Activated CD4-positive, CD25-positive, alpha-beta regulatory T cell treated with anti-CD3 and anti-CD28 coated beads, Interleukin-2, amount 50 U/mL, for 24 hours (primary cell): Measurements from ENCODE around the gene NDEL1.

Experiments used
- ATAC-seq, 2 donors: fragments of 150-1000 bp; cut with Tn5 transposase; one replicate each; pipeline ENCODE4 v1.10.0; 2021; ENCODE audit warnings: mild to moderate bottlenecking in 1 of 2, moderate library complexity in 1 of 2

The NDEL1 gene

DNA sequence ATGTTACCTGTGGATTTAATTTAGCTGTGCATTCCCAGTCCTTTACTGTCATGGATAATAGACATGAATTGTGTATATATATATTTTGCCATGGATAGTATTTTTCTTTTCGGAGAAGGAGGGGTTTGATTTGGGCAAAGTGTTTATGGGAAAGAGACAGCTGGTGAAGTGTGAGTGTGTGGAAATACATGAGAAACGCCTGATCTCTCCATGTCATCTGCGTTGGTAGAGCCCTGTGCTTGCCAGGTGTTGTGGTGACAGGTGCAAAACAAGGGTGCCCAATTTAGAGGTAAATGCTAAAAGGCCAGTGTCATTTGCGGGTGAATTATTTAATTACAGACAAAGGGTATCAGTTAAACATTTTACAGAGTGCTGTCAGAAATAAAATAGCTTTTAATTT is 23.4 kb downstream of the NDEL1 start:
- ATAC-seq: no peak

GRCh38 chr17:8459831-8460230 is 24.1 kb downstream of the NDEL1 start:
- ATAC-seq: no peak

- ATAC-seq: no peak
These were observed 26.9 kb downstream of the NDEL1 start for GRCh38 chr17:8462564-8462963.

DNA sequence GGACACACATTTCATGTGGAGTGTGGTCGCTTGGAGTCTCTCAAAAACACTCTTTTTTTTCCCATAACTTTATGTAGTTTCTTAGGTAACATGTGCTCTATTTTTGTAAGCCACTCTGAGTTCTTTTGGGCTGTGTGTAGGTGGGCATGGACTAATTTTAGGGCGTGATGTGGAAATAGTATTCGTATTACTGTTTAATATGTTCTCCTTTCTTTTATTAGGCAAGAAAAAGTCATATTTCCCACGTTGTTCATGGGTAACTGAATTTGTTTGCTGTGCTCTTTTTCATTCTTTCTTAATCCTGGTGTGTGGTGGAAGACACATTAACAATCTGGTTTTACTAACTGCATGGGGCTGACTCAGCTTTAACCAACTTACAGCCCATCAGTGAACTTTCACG is 27.4 kb downstream of the NDEL1 start:
- ATAC-seq: no peak

GRCh38 chr17:8464941-8465340 is 29.3 kb downstream of the NDEL1 start:
- ATAC-seq: no peak

DNA sequence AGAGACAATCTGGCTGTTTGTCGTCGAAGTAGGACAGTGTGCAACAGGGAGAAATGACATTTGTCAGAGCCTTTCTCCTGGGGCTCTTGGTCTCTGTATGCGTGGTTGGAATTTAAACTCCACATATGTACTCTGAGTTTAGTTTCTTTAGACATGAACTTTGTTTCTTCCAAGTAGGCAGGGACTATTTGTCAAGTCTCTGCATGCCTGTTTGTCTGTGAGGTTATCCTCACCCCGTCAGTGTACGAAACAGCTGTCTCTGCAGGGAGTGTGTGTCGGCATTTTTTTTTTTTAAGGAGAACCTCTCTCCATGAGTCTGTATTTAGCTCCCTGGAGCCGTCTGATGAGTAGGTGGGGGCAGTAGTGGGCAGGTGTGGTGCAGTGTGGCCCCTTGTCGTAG is 29.7 kb downstream of the NDEL1 start:
- ATAC-seq: no peak

DNA sequence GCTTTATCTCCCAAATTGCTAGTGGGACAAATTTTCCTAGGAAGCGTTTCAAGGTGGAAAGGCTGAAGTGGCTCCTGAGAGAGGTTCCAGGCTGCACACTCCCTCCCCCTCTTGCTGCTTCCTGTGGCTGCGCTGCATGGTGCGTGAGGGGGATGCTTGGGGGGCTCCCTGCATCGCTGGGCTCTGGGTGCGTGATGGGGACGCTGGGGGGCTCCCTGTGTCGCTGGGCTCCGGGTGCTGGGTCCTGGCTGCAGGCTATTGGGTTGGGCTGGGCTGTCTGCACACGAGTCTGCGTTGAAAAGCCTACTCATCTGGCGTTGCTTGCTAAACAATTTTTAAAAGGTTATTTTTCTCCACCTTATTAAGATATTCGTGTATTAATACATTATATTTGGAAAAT is 30.1 kb downstream of the NDEL1 start:
- no peak for ATAC-seq

GRCh38 chr17:8466456-8466855 is 30.8 kb downstream of the NDEL1 start:
- ATAC-seq: no peak

DNA sequence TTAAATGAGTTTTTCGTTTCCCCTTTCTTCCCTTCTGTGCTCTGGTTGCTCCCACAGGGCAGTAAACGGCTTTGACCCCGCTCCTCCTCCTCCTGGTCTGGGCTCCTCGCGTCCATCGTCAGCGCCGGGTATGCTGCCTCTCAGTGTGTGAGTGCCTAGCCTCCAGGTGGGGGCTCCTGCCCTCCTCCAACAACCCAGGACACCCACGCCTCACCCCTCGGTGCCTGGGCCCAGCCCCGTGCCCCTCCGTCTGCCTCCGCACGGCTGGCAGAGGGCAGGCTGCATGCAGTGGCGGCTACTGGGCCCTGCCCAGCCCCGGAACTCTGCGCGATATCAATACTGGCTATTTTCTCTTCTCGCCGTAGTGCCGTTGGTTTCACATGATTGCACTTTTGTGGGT is 31.2 kb downstream of the NDEL1 start:
- ATAC-seq: no peak

- ATAC-seq: no peak
These were observed 31.8 kb downstream of the NDEL1 start for GRCh38 chr17:8467527-8467926.

DNA sequence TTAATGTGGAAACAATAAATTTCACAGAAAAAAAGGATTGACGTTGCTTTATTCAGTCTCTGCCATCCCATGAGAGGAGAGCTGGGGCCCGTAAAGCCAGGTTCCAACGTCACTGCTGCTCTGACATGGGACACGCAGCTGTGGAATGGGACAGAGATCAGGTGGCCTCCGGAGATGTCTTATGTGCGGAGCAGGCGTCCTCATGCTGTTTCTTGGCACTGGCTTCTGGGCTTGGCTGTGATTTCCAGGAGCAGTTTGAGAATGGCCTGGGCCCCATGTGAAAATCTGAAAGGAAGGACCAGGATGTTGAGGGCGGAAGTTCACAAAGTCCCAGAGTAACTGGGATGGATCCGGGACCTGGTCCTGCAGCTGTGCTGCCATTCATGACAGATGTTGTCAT is 32.4 kb downstream of the NDEL1 start:
- no peak for ATAC-seq

- ATAC-seq: no peak
These were observed 33.3 kb downstream of the NDEL1 start for GRCh38 chr17:8468980-8469379.

GRCh38 chr17:8469964-8470363 is 34.3 kb downstream of the NDEL1 start:
- ATAC-seq: no peak

GRCh38 chr17:8470447-8471047 is 34.9 kb downstream of the NDEL1 start:
- no peak for ATAC-seq

- no peak for ATAC-seq
These were observed 37.0 kb downstream of the NDEL1 start for GRCh38 chr17:8472663-8473062.

DNA sequence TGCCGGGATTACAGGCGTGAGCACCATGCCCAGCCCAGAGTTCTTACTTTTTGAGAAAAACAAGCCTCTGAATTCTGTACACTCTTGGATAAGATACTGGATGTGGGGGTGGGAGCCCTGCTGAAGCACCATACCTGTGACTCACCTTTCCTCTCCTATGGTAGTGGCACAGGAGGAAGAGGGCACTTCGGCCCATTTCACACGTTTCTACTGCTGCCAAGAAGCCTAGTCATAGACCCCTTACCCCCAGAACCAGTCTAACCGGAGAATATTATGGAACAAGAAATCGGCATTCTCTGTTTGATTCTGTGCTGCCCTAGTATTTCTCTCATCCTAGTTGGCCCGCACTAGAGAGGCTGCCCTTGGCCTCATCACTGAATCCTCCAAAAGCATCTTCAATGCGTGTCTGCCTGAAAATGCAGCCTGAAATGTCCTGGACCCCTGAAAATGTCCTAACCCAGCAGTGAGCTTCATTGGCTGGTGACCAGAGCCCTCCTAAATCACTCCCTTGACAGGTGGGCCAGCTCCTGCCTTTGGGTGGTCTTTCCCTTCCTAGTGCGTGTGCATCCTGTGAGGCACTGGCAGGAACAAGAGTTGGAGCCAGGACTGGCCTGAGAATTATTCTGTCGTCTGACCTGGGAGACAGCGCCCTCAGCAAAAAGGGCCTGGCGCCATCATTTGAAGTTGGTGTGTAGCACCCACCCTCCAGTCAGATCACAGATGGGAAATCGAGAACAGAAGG is 37.9 kb downstream of the NDEL1 start:
- no peak for ATAC-seq

- no peak for ATAC-seq
These were observed 39.1 kb downstream of the NDEL1 start for GRCh38 chr17:8474826-8475225.

DNA sequence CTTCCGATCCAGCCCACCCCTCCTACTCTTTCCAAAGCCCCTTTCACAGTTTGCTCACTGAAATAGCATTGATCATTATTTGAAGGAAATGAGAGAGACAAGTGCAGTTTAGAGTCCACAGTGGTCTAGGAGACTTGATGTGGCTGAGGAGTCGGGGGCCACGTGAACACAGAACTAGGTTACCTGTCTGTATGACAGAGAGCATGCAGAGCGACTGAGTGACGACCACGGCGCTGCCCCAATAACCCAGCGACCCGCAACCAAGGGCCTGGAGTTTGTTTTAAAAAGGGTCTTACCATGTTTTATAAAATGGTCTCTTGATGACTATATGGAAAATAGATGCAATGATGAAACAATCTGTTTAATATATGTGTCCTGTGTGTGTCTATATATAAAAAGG is 39.5 kb downstream of the NDEL1 start:
- ATAC-seq: no peak

- no peak for ATAC-seq
These were observed 40.1 kb downstream of the NDEL1 start for GRCh38 chr17:8475781-8476180.

- ATAC-seq: no peak
These were observed 41.1 kb downstream of the NDEL1 start for GRCh38 chr17:8476741-8477140.

- ATAC-seq: no peak
These were observed 41.5 kb downstream of the NDEL1 start for GRCh38 chr17:8477171-8477570.

DNA sequence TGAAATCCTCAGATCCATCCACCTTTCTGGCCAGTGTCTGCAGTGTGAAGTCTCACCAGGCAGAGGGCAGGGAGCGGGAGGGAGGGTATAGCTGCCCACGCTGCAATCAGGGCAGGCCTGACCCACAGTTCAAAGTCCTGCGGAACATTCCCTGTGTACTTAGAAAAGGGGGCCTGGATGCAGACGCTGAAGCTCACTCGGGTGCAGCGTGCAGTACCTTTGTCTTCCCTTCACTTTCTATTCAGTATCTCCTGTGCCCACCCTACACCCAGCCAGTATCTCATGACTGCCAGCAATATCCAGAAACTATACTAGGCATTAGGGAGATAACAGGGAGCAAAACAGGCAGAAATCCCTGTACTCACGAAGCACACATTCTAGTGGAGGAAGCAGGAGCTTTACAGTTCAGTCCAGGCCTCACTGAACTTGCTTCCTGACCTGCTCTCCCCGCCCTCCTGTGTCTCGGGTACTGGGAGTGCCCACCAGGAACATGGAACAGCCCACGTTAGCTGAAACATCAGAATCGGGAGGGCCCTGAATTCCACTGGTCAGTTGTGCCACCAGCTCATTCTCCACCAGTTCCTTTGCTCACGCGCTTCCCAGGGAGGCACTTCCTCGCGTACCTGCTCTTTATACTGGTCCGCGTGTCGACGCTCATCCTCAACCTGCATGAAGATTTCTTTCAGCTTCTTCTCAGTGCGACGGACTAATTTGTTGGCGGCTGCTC is 42.2 kb downstream of the NDEL1 start:
- no peak for ATAC-seq

DNA sequence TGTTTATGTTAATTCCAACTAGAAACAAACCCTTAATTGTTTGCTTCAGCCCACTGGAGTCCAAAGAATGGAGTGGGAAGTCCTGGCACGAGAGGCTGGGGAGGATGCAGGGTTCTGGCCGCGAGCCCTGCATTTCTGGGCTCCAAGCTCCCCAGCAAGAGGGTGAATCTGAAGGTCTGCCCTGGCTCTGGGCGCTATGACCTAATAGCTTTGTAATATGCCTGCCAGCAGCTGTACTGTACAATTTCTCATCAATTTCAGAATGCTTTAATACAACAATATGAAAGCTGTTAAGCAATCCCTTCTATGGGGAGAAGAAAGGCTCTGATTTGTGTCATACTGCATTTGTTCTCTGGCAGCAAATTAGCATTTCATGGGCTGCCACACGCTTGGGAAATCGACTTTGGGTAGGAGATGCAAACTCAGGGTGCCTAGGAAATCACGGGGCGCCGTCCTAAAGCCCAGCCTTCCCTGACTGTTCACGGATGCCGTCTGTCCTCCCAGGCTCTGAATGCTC is 43.8 kb downstream of the NDEL1 start:
- ATAC-seq: no peak
